Astrocyte (in vitro differentiated cells and primary cell): ENCODE results near the gene WDR45B. TPM values are rescaled to one million over a fixed set of nuclear protein-coding genes. Genes with fewer than 3 reads are reported as not detected.
A peak's percentile ranks its signal among the peaks of the same experiment; 100 is the strongest.

Experiments
- DNase-seq: peaks from one replicate; pipeline ENCODE4 v3.0.0-alpha.2; 2010; ENCODE audit warnings: low read depth
- FAIRE-seq: peaks from 2 replicates; lab custom pipeline; 2011; peaks lifted over from hg19 to GRCh38; lab: Jason Lieb, UNC
- H2AFZ ChIP-seq: 2 replicates; pipeline ENCODE4 v1.6.0; 2012; ENCODE audit warnings: low read depth, low read length, inconsistent platforms
- H3K27ac ChIP-seq: 2 replicates; pipeline ENCODE4 v1.5.1; 2011; ENCODE audit warnings: low read depth, low read length, inconsistent platforms
- H3K27me3 ChIP-seq: 2 replicates; pipeline ENCODE4 v1.6.0; 2011; ENCODE audit warnings: low read length, inconsistent platforms; ENCODE audit not compliant: insufficient read depth
- H3K36me3 ChIP-seq: 2 replicates; pipeline ENCODE4 v1.5.1; 2011; ENCODE audit warnings: low read length, inconsistent platforms; ENCODE audit not compliant: insufficient read depth
- H3K4me1 ChIP-seq: 2 replicates; pipeline ENCODE4 v1.5.1; 2011; ENCODE audit warnings: low read length, inconsistent platforms; ENCODE audit not compliant: insufficient read depth
- H3K4me2 ChIP-seq: 2 replicates; pipeline ENCODE4 v1.6.0; 2012; ENCODE audit warnings: low read length, inconsistent platforms
- H3K4me3 ChIP-seq: 2 replicates; pipeline ENCODE4 v1.5.1; 2011; ENCODE audit warnings: low read depth, mild to moderate bottlenecking, low read length, inconsistent platforms; ENCODE audit not compliant: insufficient read depth
- H3K79me2 ChIP-seq: 2 replicates; pipeline ENCODE4 v1.6.0; 2012; ENCODE audit warnings: mild to moderate bottlenecking, low read length, inconsistent platforms; ENCODE audit not compliant: insufficient read depth
- H3K9ac ChIP-seq: 2 replicates; pipeline ENCODE4 v1.6.0; 2012; ENCODE audit warnings: mild to moderate bottlenecking, low read length, inconsistent platforms
- H3K9me3 ChIP-seq: 2 replicates; pipeline ENCODE4 v1.5.1; 2012; ENCODE audit warnings: low read depth, mild to moderate bottlenecking, low read length, inconsistent platforms; ENCODE audit not compliant: insufficient read depth
- H4K20me1 ChIP-seq: 2 replicates; pipeline ENCODE4 v1.6.0; 2012; ENCODE audit warnings: low read length, inconsistent platforms; ENCODE audit not compliant: insufficient read depth
- H3K27ac Mint-ChIP-seq: one replicate; pipeline ENCODE4 v1.8.0; 2021; ENCODE audit warnings: mild to moderate bottlenecking, mixed read lengths; ENCODE audit not compliant: unreplicated experiment
- H3K27me3 Mint-ChIP-seq: one replicate; pipeline ENCODE4 v1.8.0; 2021; ENCODE audit warnings: low read depth, mixed read lengths; ENCODE audit not compliant: unreplicated experiment
- H3K36me3 Mint-ChIP-seq: one replicate; pipeline ENCODE4 v1.8.0; 2021; ENCODE audit warnings: low read depth, mixed read lengths; ENCODE audit not compliant: unreplicated experiment
- H3K4me1 Mint-ChIP-seq: one replicate; pipeline ENCODE4 v1.8.0; 2021; ENCODE audit warnings: low read depth, mixed read lengths; ENCODE audit not compliant: unreplicated experiment
- H3K4me3 Mint-ChIP-seq: one replicate; pipeline ENCODE4 v1.8.0; 2021; ENCODE audit warnings: mild to moderate bottlenecking, moderate library complexity, mixed read lengths; ENCODE audit not compliant: unreplicated experiment
- H3K9me3 Mint-ChIP-seq: one replicate; pipeline ENCODE4 v1.8.0; 2021; ENCODE audit warnings: mild to moderate bottlenecking, mixed read lengths; ENCODE audit not compliant: unreplicated experiment
- EZH2 ChIP-seq: IDR thresholded peaks from 2 replicates; pipeline ENCODE4 v1.6.1; 2012; ENCODE audit warnings: mild to moderate bottlenecking, low read length, inconsistent platforms; ENCODE audit not compliant: insufficient read depth
- total RNA-seq: library from RNA; stranded (reverse); gene quantifications from 2 replicates; pipeline ENCODE4 v1.2.1, GENCODE V29; 2021
- TF ChIP-seq, protein P1 (sequence below): IDR thresholded peaks from 2 replicates; pipeline ENCODE4 v1.5.1; 2011; ENCODE audit warnings: low read depth, mild to moderate bottlenecking, inconsistent platforms, low read length, moderate library complexity; ENCODE audit not compliant: insufficient read depth

Gene WDR45B
- total RNA-seq, 1 donor from 2014 or later = 75.4 TPM

GRCh38 chr17:82677353-82677925, 29.2 kb upstream of the WDR45B start:
- H3K27me3 Mint-ChIP-seq = no peaks in the 10 kb centered on the region

DNA sequence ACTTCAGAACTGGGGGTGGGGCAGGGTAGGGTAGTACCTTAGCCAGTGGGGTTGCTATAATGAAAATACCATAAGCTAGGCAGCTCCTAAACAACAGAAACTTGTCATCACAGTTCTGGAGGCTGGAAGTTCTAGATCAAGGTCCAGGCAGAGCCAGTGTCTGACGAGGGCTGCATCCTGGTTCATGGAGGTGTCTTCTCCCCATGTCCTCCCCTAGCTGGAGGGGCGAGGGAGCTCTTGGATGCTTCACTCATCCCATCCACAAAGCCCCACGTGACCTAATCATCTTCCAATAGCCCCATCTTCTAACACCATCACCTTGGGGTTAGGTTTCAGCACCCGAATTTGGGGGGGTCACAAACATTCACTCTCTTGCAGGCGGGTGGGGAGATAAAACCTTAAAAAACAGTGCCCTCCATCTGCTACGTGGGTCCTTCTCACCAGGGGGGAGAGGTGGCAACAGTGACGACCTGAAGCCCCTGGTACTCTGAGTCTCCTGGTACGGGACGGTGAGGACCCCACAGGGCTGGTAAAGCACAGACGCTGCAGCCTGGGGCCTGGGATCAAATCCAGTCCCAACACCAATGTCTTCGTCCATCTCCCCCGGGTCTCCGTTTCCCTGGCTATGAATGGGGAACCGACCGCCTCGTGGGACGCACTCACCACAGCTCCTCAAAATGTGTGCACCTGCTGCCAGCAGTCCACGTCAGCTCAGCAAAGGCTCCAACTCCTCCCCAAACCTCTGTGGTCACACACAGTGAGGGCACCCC, 27.4 kb upstream of the WDR45B start:
- Mint-ChIP-seq H3K4me1 (peaks cover 8% of the 10 kb centered on the region), H3K4me3 (peak overlapping the region; percentile 27), H3K27ac (no peak overlapping the region), H3K9me3 (peaks cover 2% of the 10 kb centered on the region), H3K27me3 (no peaks in the 10 kb centered on the region), H3K36me3 (no peaks in the 10 kb centered on the region)
- DNase-seq (no peak), FAIRE-seq (no peak)
- peaks cover 8% of the 10 kb centered on the region for H4K20me1 ChIP-seq
- no peak overlapping the region for H3K4me3 ChIP-seq
- no peak overlapping the region for H3K9ac ChIP-seq
- no peaks in the 10 kb centered on the region for H3K4me1 ChIP-seq
- no peaks in the 10 kb centered on the region for H3K27me3 ChIP-seq
- H3K27ac ChIP-seq = no peak overlapping the region
- H3K79me2 ChIP-seq = no peaks in the 10 kb centered on the region
- no peak for TF ChIP-seq EZH2
- TF ChIP-seq, protein P1, sequence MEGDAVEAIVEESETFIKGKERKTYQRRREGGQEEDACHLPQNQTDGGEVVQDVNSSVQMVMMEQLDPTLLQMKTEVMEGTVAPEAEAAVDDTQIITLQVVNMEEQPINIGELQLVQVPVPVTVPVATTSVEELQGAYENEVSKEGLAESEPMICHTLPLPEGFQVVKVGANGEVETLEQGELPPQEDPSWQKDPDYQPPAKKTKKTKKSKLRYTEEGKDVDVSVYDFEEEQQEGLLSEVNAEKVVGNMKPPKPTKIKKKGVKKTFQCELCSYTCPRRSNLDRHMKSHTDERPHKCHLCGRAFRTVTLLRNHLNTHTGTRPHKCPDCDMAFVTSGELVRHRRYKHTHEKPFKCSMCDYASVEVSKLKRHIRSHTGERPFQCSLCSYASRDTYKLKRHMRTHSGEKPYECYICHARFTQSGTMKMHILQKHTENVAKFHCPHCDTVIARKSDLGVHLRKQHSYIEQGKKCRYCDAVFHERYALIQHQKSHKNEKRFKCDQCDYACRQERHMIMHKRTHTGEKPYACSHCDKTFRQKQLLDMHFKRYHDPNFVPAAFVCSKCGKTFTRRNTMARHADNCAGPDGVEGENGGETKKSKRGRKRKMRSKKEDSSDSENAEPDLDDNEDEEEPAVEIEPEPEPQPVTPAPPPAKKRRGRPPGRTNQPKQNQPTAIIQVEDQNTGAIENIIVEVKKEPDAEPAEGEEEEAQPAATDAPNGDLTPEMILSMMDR = no peak
- H2AFZ ChIP-seq = no peak overlapping the region
- H3K9me3 ChIP-seq = no peaks in the 10 kb centered on the region
- H3K4me2 ChIP-seq = no peak overlapping the region
- no peaks in the 10 kb centered on the region for H3K36me3 ChIP-seq

More at GRCh38 chr17:82677353-82677925, 29.2 kb upstream of the WDR45B start:
- no peaks in the 10 kb centered on the region for H3K4me1 ChIP-seq
- H3K79me2 ChIP-seq = no peaks in the 10 kb centered on the region
- no peaks in the 10 kb centered on the region for H3K36me3 ChIP-seq
- no peak overlapping the region for H3K9ac ChIP-seq
- peaks cover 6% of the 10 kb centered on the region for H4K20me1 ChIP-seq
- no peaks in the 10 kb centered on the region for H3K9me3 ChIP-seq
- H3K4me3 ChIP-seq = no peak overlapping the region
- H3K36me3 Mint-ChIP-seq = no peaks in the 10 kb centered on the region
- peaks cover 4% of the 10 kb centered on the region for H3K9me3 Mint-ChIP-seq
- no peak overlapping the region for H3K27ac ChIP-seq
- no peak for FAIRE-seq
- no peak overlapping the region for H2AFZ ChIP-seq
- no peak overlapping the region for H3K4me3 Mint-ChIP-seq
- H3K27ac Mint-ChIP-seq = no peak overlapping the region
- peaks cover 8% of the 10 kb centered on the region for H3K4me1 Mint-ChIP-seq
- TF ChIP-seq EZH2 = no peak
- TF ChIP-seq, protein P1 = no peak
- DNase-seq = no peak
- no peaks in the 10 kb centered on the region for H3K27me3 ChIP-seq
- no peak overlapping the region for H3K4me2 ChIP-seq
